ENCODE measurements around the gene SLC39A11.

SLC39A11 gene

GRCh38 chr17:72600934-72601333 lies 491.6 kb downstream of the SLC39A11 start:
- H3K27ac ChIP-seq (ENCODE audit: low read length) = no peak overlapping the region
- H3K79me2 ChIP-seq (ENCODE audit: low read length) = no peaks in the 10 kb centered on the region
- no peaks in the 10 kb centered on the region for H4K20me1 ChIP-seq (ENCODE audit: insufficient read depth, low read length)
- no peak overlapping the region for H3K9ac ChIP-seq (ENCODE audit: low read length)
- H2AFZ ChIP-seq (ENCODE audit: low read depth, low read length) = no peak overlapping the region
- H3K36me3 ChIP-seq (replicated peaks; ENCODE audit: low read depth, low read length) = no peaks in the 10 kb centered on the region
- no peaks in the 10 kb centered on the region for H3K4me1 ChIP-seq (ENCODE audit: low read length)
- no peak overlapping the region for H3K4me2 ChIP-seq (ENCODE audit: low read length)
- TF ChIP-seq EZH2phosphoT487 (IDR thresholded peaks at IDR 0.05; ENCODE audit: low read depth) = no peak
- no peak for TF ChIP-seq CTCF (IDR thresholded peaks at IDR 0.05; ENCODE audit: low read depth, low read length)
- no peaks in the 10 kb centered on the region; the same call in 1 of the 2 replicates for H3K27me3 ChIP-seq (ENCODE audit: low read depth, low read length)
- no peaks in the 10 kb centered on the region for H3K9me3 ChIP-seq (ENCODE audit: insufficient read depth, low read length)
- no peak overlapping the region for H3K4me3 ChIP-seq (ENCODE audit: low read length)

GRCh38 chr17:72599891-72600290 lies 492.6 kb downstream of the SLC39A11 start:
- Histone ChIP-seq H3K27ac (ENCODE audit: low read length) (no peak overlapping the region), H3K9ac (ENCODE audit: low read length) (no peak overlapping the region), H3K27me3 (ENCODE audit: low read depth, low read length) (peaks cover 3% of the 10 kb centered on the region; the same call in 1 of the 2 replicates), H3K4me3 (ENCODE audit: low read length) (no peak overlapping the region), H3K4me1 (ENCODE audit: low read length) (no peaks in the 10 kb centered on the region), H3K4me2 (ENCODE audit: low read length) (no peak overlapping the region), H3K36me3 (replicated peaks; ENCODE audit: low read depth, low read length) (no peaks in the 10 kb centered on the region), H3K9me3 (ENCODE audit: insufficient read depth, low read length) (no peaks in the 10 kb centered on the region), H3K79me2 (ENCODE audit: low read length) (no peaks in the 10 kb centered on the region), H2AFZ (ENCODE audit: low read depth, low read length) (no peak overlapping the region), H4K20me1 (ENCODE audit: insufficient read depth, low read length) (no peaks in the 10 kb centered on the region)
- TF ChIP-seq CTCF (IDR thresholded peaks at IDR 0.05; ENCODE audit: low read depth, low read length) = no peak
- no peak for TF ChIP-seq EZH2phosphoT487 (IDR thresholded peaks at IDR 0.05; ENCODE audit: low read depth)

GRCh38 chr17:72598695-72599094 lies 493.8 kb downstream of the SLC39A11 start:
- no peaks in the 10 kb centered on the region for H3K36me3 ChIP-seq (replicated peaks; ENCODE audit: low read depth, low read length)
- H2AFZ ChIP-seq (ENCODE audit: low read depth, low read length) = no peak overlapping the region
- TF ChIP-seq EZH2phosphoT487 (IDR thresholded peaks at IDR 0.05; ENCODE audit: low read depth) (no peak), CTCF (IDR thresholded peaks at IDR 0.05; ENCODE audit: low read depth, low read length) (no peak)
- H3K27ac ChIP-seq (ENCODE audit: low read length) = no peak overlapping the region
- H3K4me3 ChIP-seq (ENCODE audit: low read length) = no peak overlapping the region
- no peaks in the 10 kb centered on the region for H3K79me2 ChIP-seq (ENCODE audit: low read length)
- no peaks in the 10 kb centered on the region for H3K4me1 ChIP-seq (ENCODE audit: low read length)
- H3K27me3 ChIP-seq (ENCODE audit: low read depth, low read length) = peaks cover 3% of the 10 kb centered on the region; the same call in 1 of the 2 replicates
- H3K9me3 ChIP-seq (ENCODE audit: insufficient read depth, low read length) = no peaks in the 10 kb centered on the region
- no peaks in the 10 kb centered on the region for H4K20me1 ChIP-seq (ENCODE audit: insufficient read depth, low read length)
- no peak overlapping the region for H3K4me2 ChIP-seq (ENCODE audit: low read length)
- H3K9ac ChIP-seq (ENCODE audit: low read length) = no peak overlapping the region

- Histone ChIP-seq H3K9me3 (ENCODE audit: insufficient read depth, low read length) (no peaks in the 10 kb centered on the region), H4K20me1 (ENCODE audit: insufficient read depth, low read length) (no peaks in the 10 kb centered on the region), H3K27me3 (ENCODE audit: low read depth, low read length) (peaks cover 3% of the 10 kb centered on the region; the same call in 1 of the 2 replicates), H3K27ac (ENCODE audit: low read length) (no peak overlapping the region), H3K4me3 (ENCODE audit: low read length) (peak overlapping the region; percentile 20; the same call in 1 of the 2 replicates), H3K4me1 (ENCODE audit: low read length) (no peaks in the 10 kb centered on the region), H3K4me2 (ENCODE audit: low read length) (peak overlapping the region; percentile 39), H2AFZ (ENCODE audit: low read depth, low read length) (peak overlapping the region; percentile 22; the same call in 1 of the 2 replicates), H3K9ac (ENCODE audit: low read length) (no peak overlapping the region), H3K79me2 (ENCODE audit: low read length) (no peaks in the 10 kb centered on the region), H3K36me3 (replicated peaks; ENCODE audit: low read depth, low read length) (no peaks in the 10 kb centered on the region)
- no peak for TF ChIP-seq EZH2phosphoT487 (IDR thresholded peaks at IDR 0.05; ENCODE audit: low read depth)
- TF ChIP-seq CTCF (IDR thresholded peaks at IDR 0.05; ENCODE audit: low read depth, low read length) = no peak
Measured at GRCh38 chr17:72597354-72598087, 495.0 kb downstream of the SLC39A11 start.

Measured in OCI-LY3 (cell line).